ENCODE data around the gene TKFC.

GRCh38 chr11:61292356-61292755 is 40.7 kb upstream of the TKFC start:
- no peak for TF ChIP-seq POLR2A (IDR thresholded peaks at IDR 0.05)
- TF ChIP-seq, protein P1, sequence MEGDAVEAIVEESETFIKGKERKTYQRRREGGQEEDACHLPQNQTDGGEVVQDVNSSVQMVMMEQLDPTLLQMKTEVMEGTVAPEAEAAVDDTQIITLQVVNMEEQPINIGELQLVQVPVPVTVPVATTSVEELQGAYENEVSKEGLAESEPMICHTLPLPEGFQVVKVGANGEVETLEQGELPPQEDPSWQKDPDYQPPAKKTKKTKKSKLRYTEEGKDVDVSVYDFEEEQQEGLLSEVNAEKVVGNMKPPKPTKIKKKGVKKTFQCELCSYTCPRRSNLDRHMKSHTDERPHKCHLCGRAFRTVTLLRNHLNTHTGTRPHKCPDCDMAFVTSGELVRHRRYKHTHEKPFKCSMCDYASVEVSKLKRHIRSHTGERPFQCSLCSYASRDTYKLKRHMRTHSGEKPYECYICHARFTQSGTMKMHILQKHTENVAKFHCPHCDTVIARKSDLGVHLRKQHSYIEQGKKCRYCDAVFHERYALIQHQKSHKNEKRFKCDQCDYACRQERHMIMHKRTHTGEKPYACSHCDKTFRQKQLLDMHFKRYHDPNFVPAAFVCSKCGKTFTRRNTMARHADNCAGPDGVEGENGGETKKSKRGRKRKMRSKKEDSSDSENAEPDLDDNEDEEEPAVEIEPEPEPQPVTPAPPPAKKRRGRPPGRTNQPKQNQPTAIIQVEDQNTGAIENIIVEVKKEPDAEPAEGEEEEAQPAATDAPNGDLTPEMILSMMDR (IDR thresholded peaks at IDR 0.05 in 4 of 5, conservative IDR thresholded peaks at IDR 0.05 in 1 of 5): no peak
